Mesenteric fat pad (tissue), 1 donor: ENCODE results near the gene FAM3A. TPM values are rescaled to one million over a fixed set of nuclear protein-coding genes. Genes with fewer than 3 reads are reported as not detected.

ENCODE experiments used
- DNase-seq: peaks from one replicate; pipeline ENCODE4 v3.0.0-alpha.2; 2020; ENCODE audit warnings: low spot score
- total RNA-seq: library from RNA; stranded (reverse); fragmentation: NEBNext Ultra II Directional; extraction: Animal tissue kit (Norgen Biotek cat#: 25700); gene quantifications from one replicate; pipeline ENCODE4 v1.2.1, GENCODE V29; 2021
- donor health status: DM: yes; HTN: yes; CAD: no.

The FAM3A gene
- total RNA-seq, 1 donor from 2014 or later = 36.5 TPM

- no peak for DNase-seq
Observed at GRCh38 chrX:154463611-154464220, 52.3 kb downstream of the FAM3A start.

GRCh38 chrX:154462396-154462795 is 53.6 kb downstream of the FAM3A start:
- DNase-seq = no peak

DNA sequence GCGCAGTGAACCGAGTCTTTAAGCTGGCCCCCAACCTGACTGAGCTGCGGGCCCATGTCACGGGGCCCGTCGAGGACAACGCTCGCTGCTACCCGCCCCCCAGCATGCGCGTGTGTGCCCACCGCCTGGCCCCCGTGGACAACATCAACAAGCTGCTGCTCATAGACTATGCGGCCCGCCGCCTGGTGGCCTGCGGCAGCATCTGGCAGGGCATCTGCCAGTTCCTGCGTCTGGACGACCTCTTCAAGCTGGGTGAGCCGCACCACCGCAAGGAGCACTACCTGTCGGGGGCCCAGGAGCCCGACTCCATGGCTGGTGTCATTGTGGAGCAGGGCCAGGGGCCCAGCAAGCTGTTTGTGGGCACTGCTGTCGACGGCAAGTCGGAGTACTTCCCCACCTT is 55.7 kb downstream of the FAM3A start:
- DNase-seq = no peak

DNA sequence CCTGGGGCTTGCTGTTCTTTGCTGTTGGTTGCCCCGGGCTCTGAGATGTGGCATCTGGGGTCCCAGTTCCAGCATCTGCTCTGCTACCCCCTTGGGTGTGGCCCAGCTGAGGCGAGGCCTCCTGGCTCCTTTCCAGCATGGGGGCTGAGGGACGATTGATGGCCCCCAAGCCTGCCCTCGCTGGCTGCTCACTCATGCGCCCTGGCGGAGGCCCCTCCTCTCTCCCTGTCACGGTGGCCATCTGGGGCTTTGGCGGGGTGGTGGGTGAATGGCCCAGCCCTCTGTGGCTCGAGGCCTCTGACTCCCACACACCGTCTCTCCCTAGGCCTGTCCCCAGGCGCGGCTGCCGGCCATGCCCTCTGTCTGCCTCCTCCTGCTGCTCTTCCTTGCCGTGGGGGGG is 56.2 kb downstream of the FAM3A start:
- DNase-seq = no peak

GRCh38 chrX:154458954-154459778 is 56.9 kb downstream of the FAM3A start:
- no peak for DNase-seq

DNA sequence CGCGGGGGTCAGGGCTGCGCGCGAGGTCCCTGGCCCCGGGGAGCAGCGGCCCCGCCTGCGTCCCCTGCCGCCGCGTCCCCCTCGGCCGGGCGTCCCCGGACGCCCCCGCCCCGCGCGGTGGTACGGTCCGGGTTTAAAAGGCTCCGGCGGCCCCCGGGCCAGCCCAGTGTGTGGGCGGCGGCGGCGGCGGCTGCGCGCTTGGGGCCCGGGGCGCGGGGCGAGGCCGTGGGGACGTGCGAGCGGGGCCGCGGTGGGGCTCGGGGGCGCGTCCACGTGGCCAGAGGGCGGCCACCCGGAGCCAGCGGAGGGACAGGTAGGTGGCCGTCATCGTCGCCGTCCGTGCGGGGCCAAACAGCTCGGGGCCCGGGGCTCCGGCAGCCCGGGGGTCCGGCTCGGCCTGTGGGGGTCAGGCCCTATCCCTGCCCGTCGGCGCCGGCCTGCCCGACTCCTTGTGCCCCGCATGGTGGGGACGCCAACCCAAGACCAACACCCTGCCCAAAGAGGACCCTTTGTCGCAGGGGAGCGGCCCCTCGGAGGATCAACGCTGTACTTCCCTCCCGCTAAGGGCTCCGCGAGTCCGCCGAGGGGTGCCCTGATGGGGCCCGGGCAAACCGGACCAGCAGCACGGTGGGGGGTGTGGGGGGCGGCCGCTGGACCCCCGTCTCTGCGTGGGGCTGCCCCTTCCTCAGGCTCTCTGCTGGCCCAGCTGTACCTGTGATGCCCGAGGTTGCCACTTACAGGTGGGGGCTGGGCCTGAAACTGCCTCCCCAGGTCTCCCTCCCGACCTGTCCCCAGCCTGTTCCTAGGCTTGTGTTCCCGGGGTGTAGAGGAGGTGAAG is 57.7 kb downstream of the FAM3A start, which contains the start of gene PLXNA3:
PLXNA3 (plus strand) TSS at position 166 of the 838 bp plus-strand sequence. CDS start 1,903 bp downstream, outside the sequence.
- DNase-seq = no peak

DNA sequence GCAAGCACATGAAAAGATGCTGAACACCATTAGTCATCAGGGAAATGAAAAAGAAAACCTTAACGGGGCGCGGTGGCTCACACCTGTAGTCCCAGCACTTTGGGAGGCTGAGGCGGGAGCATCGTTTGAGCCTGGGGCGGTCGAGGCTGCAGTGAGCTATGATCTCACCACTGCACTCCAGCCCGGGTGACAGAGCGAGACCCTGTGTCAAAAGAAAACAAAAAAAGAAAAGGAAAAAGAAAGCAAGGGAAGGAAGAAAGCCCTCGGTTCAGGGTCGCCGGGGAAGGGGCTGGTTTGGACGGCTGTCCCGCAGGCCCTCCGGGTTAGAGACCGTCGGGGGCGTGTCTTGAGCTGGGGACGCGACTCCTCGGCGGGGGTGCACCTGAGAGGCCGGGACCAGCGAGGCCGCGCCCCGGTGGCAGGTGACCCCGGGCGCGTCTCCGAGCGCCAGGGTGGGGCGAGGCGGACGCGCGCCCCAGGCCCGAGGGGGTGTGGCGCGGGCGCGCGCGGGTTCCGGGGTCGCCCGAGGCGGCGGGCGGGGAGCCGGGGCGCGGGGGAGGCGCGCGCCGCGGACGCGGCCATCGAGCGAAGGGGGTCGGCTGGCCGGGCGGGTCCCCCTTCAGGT is 58.4 kb downstream of the FAM3A start:
- no peak for DNase-seq

Other genes with a start within 250 kb of the FAM3A start
- gene TEX28, start 221.1 kb downstream of the FAM3A start, total RNA-seq = not detected
- 0.80 TPM for gene TKTL1, start 220.4 kb downstream of the FAM3A start, total RNA-seq
- 1,133 TPM for gene FLNA, start 141.6 kb downstream of the FAM3A start, total RNA-seq
- gene EMD, start 136.9 kb downstream of the FAM3A start, total RNA-seq = 57.4 TPM
- 2,424 TPM for gene RPL10, start 117.9 kb downstream of the FAM3A start, total RNA-seq
- 18.9 TPM for gene DNASE1L1, start 107.0 kb downstream of the FAM3A start, total RNA-seq
- gene TAFAZZIN, start 104.7 kb downstream of the FAM3A start, total RNA-seq = 32.4 TPM
- gene ATP6AP1, start 87.6 kb downstream of the FAM3A start, total RNA-seq = 72.5 TPM
- gene GDI1, start 79.1 kb downstream of the FAM3A start, total RNA-seq = 82.6 TPM
- 88.3 TPM for gene FAM50A, start 72.1 kb downstream of the FAM3A start, total RNA-seq
- 57.2 TPM for gene PLXNA3, start 58.0 kb downstream of the FAM3A start, total RNA-seq
- gene LAGE3, start 37.0 kb downstream of the FAM3A start, total RNA-seq = 13.6 TPM
- gene UBL4A, start 29.6 kb downstream of the FAM3A start, total RNA-seq = 29.1 TPM
- 30.4 TPM for gene SLC10A3, start 25.6 kb downstream of the FAM3A start, total RNA-seq
- gene G6PD, start 30.6 kb upstream of the FAM3A start, total RNA-seq = 110 TPM
- 29.8 TPM for gene IKBKG, start 31.4 kb upstream of the FAM3A start, total RNA-seq
- gene CTAG1A, start 68.9 kb upstream of the FAM3A start, total RNA-seq = not detected
- gene CTAG1B, start 103.0 kb upstream of the FAM3A start, total RNA-seq = not detected
- not detected for gene CTAG2, start 137.3 kb upstream of the FAM3A start, total RNA-seq
- 13.7 TPM for gene GAB3, start 234.8 kb upstream of the FAM3A start, total RNA-seq
- 46.8 TPM for gene DKC1, start 246.6 kb upstream of the FAM3A start, total RNA-seq